ENCODE measurements around the gene ZFP36L2.
A peak's percentile ranks its signal among the peaks of the same experiment; 100 is the strongest.

ZFP36L2 gene

GRCh38 chr2:43227830-43228281, 1.4 kb upstream of the ZFP36L2 start:
- ATAC-seq, result peak; percentile 0; the same call in 2 of the 3 replicates

GRCh38 chr2:43226955-43227829, 786 bp upstream of the ZFP36L2 start:
- peak; percentile 59 for ATAC-seq
- TF ChIP-seq ISL1 (CRISPR knock-in tag; IDR thresholded peaks at IDR 0.05) (no peak), ZFP3 (CRISPR knock-in tag; IDR thresholded peaks at IDR 0.05) (peak; percentile 65; the same call in 1 of the 2 replicates), GLIS3 (CRISPR knock-in tag; IDR thresholded peaks at IDR 0.05) (peak; percentile 23), ZNF565 (CRISPR knock-in tag; conservative IDR thresholded peaks at IDR 0.05; ENCODE audit: low read depth) (0 out of 2 replicates have a peak, but pooled peaks have one; percentile 68), ZFP30 (CRISPR knock-in tag; IDR thresholded peaks at IDR 0.05) (peak; percentile 42; the same call in 1 of the 2 replicates), BACH2 (CRISPR knock-in tag; IDR thresholded peaks at IDR 0.05; ENCODE audit: borderline replicate concordance) (no peak), ZNF8 (CRISPR knock-in tag; IDR thresholded peaks at IDR 0.05) (0 out of 2 replicates have a peak, but pooled peaks have one; percentile 11), TCF4 (CRISPR knock-in tag; IDR thresholded peaks at IDR 0.05; ENCODE audit: borderline replicate concordance) (peak; percentile 31; the same call in 1 of the 2 replicates), ARNTL (CRISPR knock-in tag; IDR thresholded peaks at IDR 0.05; ENCODE audit: borderline replicate concordance, low read depth) (0 out of 2 replicates have a peak, but pooled peaks have one; percentile 43)

More at GRCh38 chr2:43227830-43228281, 1.4 kb upstream of the ZFP36L2 start:
- TF ChIP-seq SNAI2 (CRISPR knock-in tag; IDR thresholded peaks at IDR 0.05) (no peak), OSR1 (CRISPR knock-in tag; IDR thresholded peaks at IDR 0.05) (no peak)

GRCh38 chr2:43225788-43226557, 433 bp downstream of the ZFP36L2 start:
- peak; percentile 15; the same call in 1 of the 2 replicates for TF ChIP-seq CSRNP3 (CRISPR knock-in tag; IDR thresholded peaks at IDR 0.05)
- no peak for TF ChIP-seq ZFP30 (CRISPR knock-in tag; IDR thresholded peaks at IDR 0.05)
- TF ChIP-seq GLIS3 (CRISPR knock-in tag; IDR thresholded peaks at IDR 0.05), result peak; percentile 84
- TF ChIP-seq CSDC2 (CRISPR knock-in tag; IDR thresholded peaks at IDR 0.05), result peak; percentile 73; the same call in 1 of the 2 replicates
- no peak for TF ChIP-seq PPARA (CRISPR knock-in tag; IDR thresholded peaks at IDR 0.05; ENCODE audit: borderline replicate concordance)
- TF ChIP-seq ZC3H10 (CRISPR knock-in tag; IDR thresholded peaks at IDR 0.05), result no peak
- no peak for TF ChIP-seq ZFP3 (CRISPR knock-in tag; IDR thresholded peaks at IDR 0.05)
- peak; percentile 6 for ATAC-seq

- TF ChIP-seq TSHZ2 (CRISPR knock-in tag; IDR thresholded peaks at IDR 0.05) (no peak), ZFP30 (CRISPR knock-in tag; IDR thresholded peaks at IDR 0.05) (no peak), ARNTL (CRISPR knock-in tag; IDR thresholded peaks at IDR 0.05; ENCODE audit: borderline replicate concordance, low read depth) (no peak), PATZ1 (CRISPR knock-in tag; IDR thresholded peaks at IDR 0.05; ENCODE audit: borderline replicate concordance) (no peak), ZNF70 (CRISPR knock-in tag; IDR thresholded peaks at IDR 0.05) (no peak), ZNF565 (CRISPR knock-in tag; conservative IDR thresholded peaks at IDR 0.05; ENCODE audit: low read depth) (no peak)
- no peak for ATAC-seq
These were observed 1.2 kb downstream of the ZFP36L2 start for GRCh38 chr2:43225093-43225787.

Measured in SK-N-SH treated with all-trans-retinoic acid at 6 μM for 48 hours (cell line).